GM19035 (cell line): Measurements from ENCODE around the gene PRAMEF18.
"Not testable (repeated sequence)": the region's sequence is repeated elsewhere in the genome, so short reads cannot be mapped to it uniquely, and the experiment has no call there.

ENCODE experiments used
- ATAC-seq: cut with Tn5 transposase; IDR thresholded peaks from one replicate; pipeline ENCODE4 v1.9.1; 2021; ENCODE audit not compliant: unreplicated experiment

PRAMEF18 gene

GRCh38 chr1:13208712-13209111 is 17.2 kb downstream of the PRAMEF18 start:
- not testable (repeated sequence) for ATAC-seq

GRCh38 chr1:13201309-13201708 is 24.6 kb downstream of the PRAMEF18 start, which contains the start of gene PRAMEF13:
TSS of gene PRAMEF13 (minus strand) at chr1:13201409. CDS start at chr1:13199589, 1,820 bp downstream.
- ATAC-seq: not testable (repeated sequence)
